ENCODE results near the gene OGFOD2. TPM values are rescaled to one million over a fixed set of nuclear protein-coding genes. Genes with fewer than 3 reads are reported as not detected.

Gene OGFOD2
- total and polyA plus RNA-seq, 9 of the 15 experiments (the other 6 are each of a cell fraction or from before 2014, with no cell fraction given) = 1.4 to 111 (median 18.5) TPM

GRCh38 chr12:122980183-122981035 is 5.4 kb downstream of the OGFOD2 start, which contains the start of gene ARL6IP4 (continued):
- TF ChIP-seq MXI1 (IDR thresholded peaks at IDR 0.05; ENCODE audit: low read depth, low read length) = no peak
- peak; percentile 60 for TF ChIP-seq CHD1 (IDR thresholded peaks at IDR 0.05; ENCODE audit: low read length)
- 0 out of 2 replicates have a peak, but pooled peaks have one; percentile 48 for TF ChIP-seq ELF2 (CRISPR knock-in tag; IDR thresholded peaks at IDR 0.05)
- peak; percentile 15; the same call in 1 of the 2 replicates for TF ChIP-seq THAP12 (CRISPR knock-in tag; IDR thresholded peaks at IDR 0.05)
- peak; percentile 61; the same call in 1 of the 2 replicates for TF ChIP-seq NCOA1 (IDR thresholded peaks at IDR 0.05; ENCODE audit: low read depth)
- TF ChIP-seq SP1 (CRISPR knock-in tag; IDR thresholded peaks at IDR 0.05) = no peak; the same call in 1 of the 2 replicates
- no peak for TF ChIP-seq FOXK2 (conservative IDR thresholded peaks at IDR 0.05 in 1 of 2, IDR thresholded peaks at IDR 0.05 in 1 of 2; ENCODE audit: low read depth in 2 of 2)
- TF ChIP-seq STAT5A (IDR thresholded peaks at IDR 0.05; ENCODE audit: borderline replicate concordance, low read length) = no peak
- TF ChIP-seq TARDBP (IDR thresholded peaks at IDR 0.05) = peak; percentile 86; the same call in 1 of the 2 replicates
- TF ChIP-seq ELK3 (CRISPR knock-in tag; IDR thresholded peaks at IDR 0.05) = no peak
- no peak for TF ChIP-seq TFAM (CRISPR knock-in tag; conservative IDR thresholded peaks at IDR 0.05)
- peak; percentile 28; the same call in 1 of the 2 replicates for TF ChIP-seq DEAF1 (CRISPR knock-in tag; IDR thresholded peaks at IDR 0.05)
- TF ChIP-seq TFE3 (CRISPR knock-in tag; IDR thresholded peaks at IDR 0.05) = no peak
- TF ChIP-seq ZEB2 (IDR thresholded peaks at IDR 0.05) = peak; percentile 89
- no peak for TF ChIP-seq RBM15 (IDR thresholded peaks at IDR 0.05; ENCODE audit: insufficient read depth, low read length)
- no peak for TF ChIP-seq EP300 (IDR thresholded peaks at IDR 0.05; ENCODE audit: low read length)
- peak in 1 of 2 experiments; percentile 71; a peak in 2 of 4 replicates for TF ChIP-seq SRF (CRISPR knock-in tag; IDR thresholded peaks at IDR 0.05)
- no peak for TF ChIP-seq ZKSCAN8 (CRISPR knock-in tag; IDR thresholded peaks at IDR 0.05)
- peak; percentile 92; the same call in 1 of the 2 replicates for TF ChIP-seq ILF3 (IDR thresholded peaks at IDR 0.05; ENCODE audit: borderline replicate concordance)
- no peak for TF ChIP-seq FOS (IDR thresholded peaks at IDR 0.05; ENCODE audit: extremely low read depth, insufficient read length)
- TF ChIP-seq RBM25 (IDR thresholded peaks at IDR 0.05; ENCODE audit: low read depth, low read length, severe bottlenecking) = no peak
- TF ChIP-seq RBM17 (IDR thresholded peaks at IDR 0.05; ENCODE audit: borderline replicate concordance, low read depth, low read length) = no peak

All from K562 (cell line).